Panc1 (cell line): ENCODE measurements around the gene NRROS. TPM values are rescaled to one million over a fixed set of nuclear protein-coding genes. Genes with fewer than 3 reads are reported as not detected.
"Not testable (repeated sequence)": the region's sequence is repeated elsewhere in the genome, so short reads cannot be mapped to it uniquely, and the experiment has no call there.

ENCODE experiments used
- ATAC-seq: fragments of 200-7000 bp; cut with Tn5 transposase; 2 replicates; pipeline ENCODE4 v1.9.1; 2020; ENCODE audit warnings: mild to moderate bottlenecking, moderate library complexity
- BruUV-seq: library from RNA; stranded (reverse); fragments of 400-500 nt; replicated peaks from 2 replicates; lab custom pipeline; 2021; lab: Mats Ljungman, UMichigan
- CTCF ChIA-PET: fragments of 300-600 bp; sonication (Branson Sonifier 250); formaldehyde crosslinking; loops from one replicate; lab custom pipeline; 2022; ENCODE audit warnings: antibody characterized with exemption; lab: Charles Lee
- POLR2A ChIA-PET: fragments of 300-600 bp; sonication (Branson Sonifier 250); formaldehyde crosslinking; loops from one replicate; lab custom pipeline; 2022; ENCODE audit warnings: antibody characterized with exemption; lab: Charles Lee
- DNase-seq: peaks from one replicate; pipeline ENCODE4 v3.0.0-alpha.2; 2010; ENCODE audit warnings: low read depth, low spot score
- H3K27ac ChIP-seq: 2 replicates; pipeline ENCODE4 v1.5.1; 2011; ENCODE audit warnings: mild to moderate bottlenecking, low read length, inconsistent platforms
- H3K27me3 ChIP-seq: fragments of 200-500 bp; sonication (Bioruptor generic); 2 replicates; pipeline ENCODE4 v1.6.0; 2014; ENCODE audit warnings: low read length, inconsistent platforms; ENCODE audit not compliant: control insufficient read depth, insufficient read depth
- H3K36me3 ChIP-seq: fragments of 200-500 bp; sonication (Bioruptor generic); 2 replicates; pipeline ENCODE4 v1.5.1; 2014; ENCODE audit warnings: inconsistent platforms, mild to moderate bottlenecking, low read length, moderate library complexity; ENCODE audit not compliant: control insufficient read depth, insufficient read depth
- H3K4me1 ChIP-seq: 2 replicates; pipeline ENCODE4 v1.5.1; 2011; ENCODE audit warnings: inconsistent platforms, mild to moderate bottlenecking, low read length, moderate library complexity; ENCODE audit not compliant: control insufficient read depth, insufficient read depth
- H3K4me3 ChIP-seq, 2 experiments: 2 replicates each; pipeline ENCODE4 v1.5.1; 2011 to 2012; ENCODE audit warnings: low read depth in 2 of 2, low read length in 2 of 2, mild to moderate bottlenecking in 2 of 2, inconsistent platforms in 1 of 2, moderate library complexity in 1 of 2
- H3K9me3 ChIP-seq: fragments of 200-500 bp; sonication (Bioruptor generic); 2 replicates; pipeline ENCODE4 v1.5.1; 2014; ENCODE audit warnings: low read depth, mild to moderate bottlenecking, inconsistent platforms, low read length, moderate library complexity; ENCODE audit not compliant: control insufficient read depth, insufficient read depth
- CTCF ChIP-seq: fragments of 450-650 bp; IDR thresholded peaks from 2 replicates; pipeline ENCODE4 v1.5.1; 2017; ENCODE audit warnings: mild to moderate bottlenecking
- POLR2AphosphoS5 ChIP-seq: IDR thresholded peaks from 2 replicates; pipeline ENCODE4 v1.6.1; 2012; ENCODE audit warnings: mild to moderate bottlenecking, low read depth, low read length, moderate library complexity
- REST ChIP-seq, 2 experiments: IDR thresholded peaks; 2 replicates each; pipeline ENCODE4 v1.6.1; 2011 to 2012; ENCODE audit warnings: low read depth in 2 of 2, control low read depth in 1 of 2, low read length in 1 of 2, mild to moderate bottlenecking in 1 of 2, moderate library complexity in 1 of 2; ENCODE audit not compliant: insufficient read depth in 1 of 2
- SIN3A ChIP-seq: IDR thresholded peaks from 2 replicates; pipeline ENCODE4 v1.6.1; 2012; ENCODE audit warnings: low read depth, mild to moderate bottlenecking, low read length, moderate library complexity, borderline replicate concordance; ENCODE audit not compliant: insufficient read depth
- TCF7L2 ChIP-seq: IDR thresholded peaks from 2 replicates; pipeline ENCODE4 v1.6.1; 2011; ENCODE audit warnings: mild to moderate bottlenecking, low read depth, low read length, inconsistent platforms
- in situ Hi-C: cut with HindIII; loops from 2 replicates; pipeline ENCODE4 v1.10.0; 2016; ENCODE audit warnings: low sequenced_read_pairs, low pct_unique_long_range_greater_than_20kb
- intact Hi-C: fragments of 100-400 bp; cut with micrococcal nuclease; formaldehyde crosslinking; loops from one replicate; pipeline ENCODE4 v1.10.0; 2022; ENCODE audit not compliant: unreplicated experiment
- total RNA-seq: library from RNA; stranded (reverse); gene quantifications from one replicate; pipeline ENCODE4 v1.2.1, GENCODE V29; 2021; ENCODE audit not compliant: unreplicated experiment

The NRROS gene
- total RNA-seq, 1 experiment from 2014 or later, result 8.8 TPM

- H3K9me3 ChIP-seq, result no peaks in the 10 kb centered on the region
- no peak for TF ChIP-seq SIN3A
- no peak for TF ChIP-seq TCF7L2
- TF ChIP-seq POLR2AphosphoS5, result no peak
- TF ChIP-seq REST (IDR thresholded peaks at IDR 0.05; ENCODE audit: insufficient read depth in 1 of 2, low read depth in 2 of 2, low read length in 1 of 2), result no peak
- no peak for TF ChIP-seq CTCF
- DNase-seq (no peak), ATAC-seq (no peak)
- H3K36me3 ChIP-seq, result no peaks in the 10 kb centered on the region
- no TSS peak for BruUV-seq
- peaks cover 21% of the 10 kb centered on the region for H3K4me1 ChIP-seq
- no peaks in the 10 kb centered on the region for H3K27me3 ChIP-seq
- intact Hi-C loops (no loop called here), in situ Hi-C loops (no loop called here)
- H3K4me3 ChIP-seq, result no peak overlapping the region
- ChIA-PET CTCF (no interaction called here), POLR2A (no interaction called here)
- no peak overlapping the region for H3K27ac ChIP-seq
Measured at GRCh38 chr3:196634829-196635228, 4.7 kb upstream of the NRROS start.

GRCh38 chr3:196636369-196637349, 2.8 kb upstream of the NRROS start:
- intact Hi-C loops, result no loop called here
- H3K4me1 ChIP-seq, result peaks cover 28% of the 10 kb centered on the region
- ChIA-PET POLR2A (interaction anchor here (0.6 to 0.7 kb wide), 3 partner anchors 67 to 607 kb away, joined by 3 to 10 read pairs (median 5); no protein-coding TSS in a partner anchor), CTCF (no interaction called here)
- peak overlapping the region; percentile 58 for H3K27ac ChIP-seq
- no peak for TF ChIP-seq REST (IDR thresholded peaks at IDR 0.05; ENCODE audit: insufficient read depth in 1 of 2, low read depth in 2 of 2, low read length in 1 of 2)
- no peak for TF ChIP-seq POLR2AphosphoS5
- no peak; the same call in 1 of the 2 replicates for TF ChIP-seq CTCF
- no peak for TF ChIP-seq TCF7L2
- TF ChIP-seq SIN3A, result no peak
- H3K4me3 ChIP-seq, result peak overlapping the region; percentile 1 to 30; a peak in 2 of 4 replicates
- in situ Hi-C loops, result no loop called here
- BruUV-seq, result no TSS peak
- H3K9me3 ChIP-seq, result no peaks in the 10 kb centered on the region
- H3K36me3 ChIP-seq, result no peaks in the 10 kb centered on the region
- ATAC-seq, result peak; percentile 0; the same call in 1 of the 2 replicates
- no peaks in the 10 kb centered on the region for H3K27me3 ChIP-seq
- DNase-seq, result no peak

GRCh38 chr3:196637941-196638340, 1.6 kb upstream of the NRROS start:
- in situ Hi-C loops, intact Hi-C loops, POLR2A ChIA-PET, DNase-seq, H3K9me3 ChIP-seq, ATAC-seq, H3K27me3 ChIP-seq, H3K36me3 ChIP-seq, CTCF ChIA-PET, BruUV-seq, H3K4me3 ChIP-seq, H3K27ac ChIP-seq: not testable (repeated sequence)
- peaks cover 32% of the 10 kb centered on the region for H3K4me1 ChIP-seq
